PFSK-1 (cell line): ENCODE data around the gene TMEM40. TPM values are rescaled to one million over a fixed set of nuclear protein-coding genes. Genes with fewer than 3 reads are reported as not detected.

Source experiments
- FOXP2 ChIP-seq: optimal IDR thresholded peaks from 2 replicates; pipeline ENCODE3; 2011; ENCODE audit warnings: borderline replicate concordance, control low read depth, inconsistent platforms; ENCODE audit not compliant: insufficient read depth; ENCODE audit errors: extremely low read length, extremely low read depth
- POLR2AphosphoS5 ChIP-seq: IDR thresholded peaks from 2 replicates; pipeline ENCODE4 v1.6.1; 2012; ENCODE audit warnings: low read depth, mild to moderate bottlenecking, control low read depth, low read length, moderate library complexity
- REST ChIP-seq, 2 experiments: IDR thresholded peaks; 2 replicates each; pipeline versions ENCODE4 v1.6.1 to v1.8.0; 2011 to 2012; ENCODE audit warnings: low read depth in 2 of 2, low read length in 2 of 2, control low read depth in 1 of 2, inconsistent platforms in 1 of 2, mild to moderate bottlenecking in 1 of 2, moderate library complexity in 1 of 2; ENCODE audit not compliant: insufficient read depth in 1 of 2
- SIN3A ChIP-seq: IDR thresholded peaks from 2 replicates; pipeline ENCODE4 v1.6.1; 2012; ENCODE audit warnings: mild to moderate bottlenecking, low read length, moderate library complexity, borderline replicate concordance; ENCODE audit not compliant: insufficient read depth
- TAF1 ChIP-seq: IDR thresholded peaks from 2 replicates; pipeline ENCODE4 v1.6.1; 2012; ENCODE audit warnings: low read length, control low read depth, borderline replicate concordance; ENCODE audit not compliant: insufficient read depth
- polyA plus RNA-seq: library from polyadenylated mRNA; unstranded; fragments of >200 nt; gene quantifications from one replicate; pipeline ENCODE4 v1.2.1, GENCODE V29; 2012; ENCODE audit warnings: low read depth, missing spikeins; ENCODE audit not compliant: insufficient read length

TMEM40 gene
- not detected for polyA plus RNA-seq

DNA sequence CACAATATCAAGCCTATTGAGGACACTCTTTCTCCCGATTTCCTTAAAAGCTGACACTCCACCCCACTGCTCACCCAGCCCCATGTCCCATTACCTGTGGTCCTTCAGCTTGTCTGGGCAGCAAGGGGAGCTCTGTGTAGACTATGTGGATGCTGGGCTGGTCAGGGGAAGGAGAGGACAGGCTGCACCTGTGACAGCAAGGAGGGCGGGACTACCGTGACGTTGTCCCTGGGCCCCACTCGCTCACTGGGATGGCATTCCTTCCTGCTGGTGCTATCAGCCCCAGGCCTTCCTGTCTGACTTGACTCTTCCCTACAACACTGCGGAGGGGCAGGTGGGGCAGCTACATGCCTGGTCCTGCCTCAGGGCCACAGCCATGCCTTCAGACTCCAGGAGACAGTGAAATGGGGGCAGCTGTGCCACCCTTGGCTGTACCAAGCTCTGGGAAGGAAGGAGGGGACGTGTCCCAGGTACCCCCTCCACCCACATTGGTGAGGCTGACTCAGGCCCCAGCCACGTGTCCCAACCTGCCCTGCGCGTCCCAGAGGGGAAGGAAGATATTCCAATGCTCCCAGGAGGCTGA, at the start of gene TMEM40:
Gene TMEM40 (minus strand): TSS at position 163 of the 583 bp plus-strand sequence. CDS start 9,427 bp downstream, outside the sequence.
- TF ChIP-seq FOXP2, result no peak
- no peak for TF ChIP-seq SIN3A
- TF ChIP-seq REST (IDR thresholded peaks at IDR 0.05; ENCODE audit: insufficient read depth in 1 of 2, low read depth in 2 of 2, low read length in 2 of 2), result no peak
- no peak for TF ChIP-seq POLR2AphosphoS5
- TF ChIP-seq TAF1, result no peak

DNA sequence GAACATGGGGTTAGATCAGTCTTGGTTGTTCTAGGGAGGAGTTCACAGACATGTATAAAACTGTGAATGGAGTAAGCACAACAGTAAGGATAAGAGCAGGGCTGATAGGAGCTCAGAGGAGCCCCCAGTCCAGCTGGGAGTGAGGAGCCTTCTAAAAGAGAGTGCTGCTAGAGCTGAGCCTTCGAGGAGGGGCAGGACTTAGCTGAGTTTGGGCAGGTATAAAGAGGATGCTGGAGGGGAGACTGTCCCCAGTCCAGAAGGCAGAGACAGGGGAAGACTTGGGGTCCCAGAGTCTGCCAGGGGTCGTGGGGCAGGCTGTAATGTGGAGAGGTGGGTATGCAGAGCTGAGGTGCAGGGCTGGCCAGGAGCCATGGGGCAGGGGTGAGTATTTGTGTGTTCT, 49.5 kb upstream of the TMEM40 start:
- no peak for TF ChIP-seq REST (IDR thresholded peaks at IDR 0.05; ENCODE audit: insufficient read depth in 1 of 2, low read depth in 2 of 2, low read length in 2 of 2)
- TF ChIP-seq TAF1, result no peak
- TF ChIP-seq POLR2AphosphoS5, result no peak
- no peak for TF ChIP-seq SIN3A
- no peak for TF ChIP-seq FOXP2

DNA sequence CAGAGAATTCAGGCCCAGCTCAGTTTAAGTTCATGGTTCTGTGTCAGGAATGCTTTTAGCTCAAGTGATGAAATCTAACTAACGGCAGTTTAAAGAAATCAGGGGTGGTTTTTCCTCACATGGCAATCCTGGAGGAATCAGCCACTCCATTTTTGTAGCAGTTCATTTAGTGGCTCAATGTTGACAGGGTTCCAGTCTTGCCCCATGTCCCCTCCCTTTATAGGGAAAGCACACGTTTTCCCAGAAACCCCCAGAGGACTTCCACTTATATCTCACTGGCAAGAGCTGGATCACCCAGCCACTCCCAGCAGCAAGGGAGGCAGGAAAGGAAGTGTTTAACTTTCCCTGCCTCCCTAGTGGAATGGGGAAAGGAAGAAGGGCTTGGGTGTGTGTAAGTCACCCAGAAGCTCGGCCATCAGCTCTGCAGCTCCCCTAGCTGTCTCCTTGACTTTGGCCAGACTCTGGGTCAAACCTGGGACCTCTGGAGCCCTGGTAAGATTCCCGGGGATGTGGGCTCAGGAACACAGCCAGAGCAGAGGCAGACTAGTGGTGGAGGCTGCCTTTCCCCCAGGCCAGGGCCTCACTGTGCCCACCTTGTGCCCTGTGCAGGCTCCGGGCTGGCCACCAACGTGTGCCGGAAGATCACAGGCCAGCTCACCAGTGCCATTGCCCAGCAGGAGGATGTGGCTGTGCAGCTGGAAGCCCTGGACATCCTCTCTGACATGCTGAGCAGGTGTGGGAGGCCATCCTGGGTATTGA, 48.7 kb upstream of the TMEM40 start:
- no peak for TF ChIP-seq FOXP2
- TF ChIP-seq POLR2AphosphoS5, result no peak
- no peak for TF ChIP-seq REST (IDR thresholded peaks at IDR 0.05; ENCODE audit: insufficient read depth in 1 of 2, low read depth in 2 of 2, low read length in 2 of 2)
- no peak for TF ChIP-seq TAF1
- no peak for TF ChIP-seq SIN3A

GRCh38 chr3:12807066-12807465, 48.0 kb upstream of the TMEM40 start:
- TF ChIP-seq SIN3A (no peak), FOXP2 (no peak), REST (IDR thresholded peaks at IDR 0.05; ENCODE audit: insufficient read depth in 1 of 2, low read depth in 2 of 2, low read length in 2 of 2) (no peak), TAF1 (no peak), POLR2AphosphoS5 (no peak)
